ENCODE results near the gene STH.
"Not testable (repeated sequence)": the region's sequence is repeated elsewhere in the genome, so short reads cannot be mapped to it uniquely, and the experiment has no call there.

The STH gene

GRCh38 chr17:46008591-46008990, 9.5 kb downstream of the STH start:
- no peak for FAIRE-seq

DNA sequence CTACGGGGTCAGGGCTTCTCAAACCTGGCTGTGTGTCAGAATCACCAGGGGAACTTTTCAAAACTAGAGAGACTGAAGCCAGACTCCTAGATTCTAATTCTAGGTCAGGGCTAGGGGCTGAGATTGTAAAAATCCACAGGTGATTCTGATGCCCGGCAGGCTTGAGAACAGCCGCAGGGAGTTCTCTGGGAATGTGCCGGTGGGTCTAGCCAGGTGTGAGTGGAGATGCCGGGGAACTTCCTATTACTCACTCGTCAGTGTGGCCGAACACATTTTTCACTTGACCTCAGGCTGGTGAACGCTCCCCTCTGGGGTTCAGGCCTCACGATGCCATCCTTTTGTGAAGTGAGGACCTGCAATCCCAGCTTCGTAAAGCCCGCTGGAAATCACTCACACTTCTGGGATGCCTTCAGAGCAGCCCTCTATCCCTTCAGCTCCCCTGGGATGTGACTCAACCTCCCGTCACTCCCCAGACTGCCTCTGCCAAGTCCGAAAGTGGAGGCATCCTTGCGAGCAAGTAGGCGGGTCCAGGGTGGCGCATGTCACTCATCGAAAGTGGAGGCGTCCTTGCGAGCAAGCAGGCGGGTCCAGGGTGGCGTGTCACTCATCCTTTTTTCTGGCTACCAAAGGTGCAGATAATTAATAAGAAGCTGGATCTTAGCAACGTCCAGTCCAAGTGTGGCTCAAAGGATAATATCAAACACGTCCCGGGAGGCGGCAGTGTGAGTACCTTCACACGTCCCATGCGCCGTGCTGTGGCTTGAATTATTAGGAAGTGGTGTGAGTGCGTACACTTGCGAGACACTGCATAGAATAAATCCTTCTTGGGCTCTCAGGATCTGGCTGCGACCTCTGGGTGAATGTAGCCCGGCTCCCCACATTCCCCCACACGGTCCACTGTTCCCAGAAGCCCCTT, 10.9 kb downstream of the STH start:
- FAIRE-seq = no peak

GRCh38 chr17:46010597-46011186, 11.6 kb downstream of the STH start:
- FAIRE-seq = no peak

- FAIRE-seq = no peak
These were observed 12.9 kb downstream of the STH start for GRCh38 chr17:46011711-46012505.

DNA sequence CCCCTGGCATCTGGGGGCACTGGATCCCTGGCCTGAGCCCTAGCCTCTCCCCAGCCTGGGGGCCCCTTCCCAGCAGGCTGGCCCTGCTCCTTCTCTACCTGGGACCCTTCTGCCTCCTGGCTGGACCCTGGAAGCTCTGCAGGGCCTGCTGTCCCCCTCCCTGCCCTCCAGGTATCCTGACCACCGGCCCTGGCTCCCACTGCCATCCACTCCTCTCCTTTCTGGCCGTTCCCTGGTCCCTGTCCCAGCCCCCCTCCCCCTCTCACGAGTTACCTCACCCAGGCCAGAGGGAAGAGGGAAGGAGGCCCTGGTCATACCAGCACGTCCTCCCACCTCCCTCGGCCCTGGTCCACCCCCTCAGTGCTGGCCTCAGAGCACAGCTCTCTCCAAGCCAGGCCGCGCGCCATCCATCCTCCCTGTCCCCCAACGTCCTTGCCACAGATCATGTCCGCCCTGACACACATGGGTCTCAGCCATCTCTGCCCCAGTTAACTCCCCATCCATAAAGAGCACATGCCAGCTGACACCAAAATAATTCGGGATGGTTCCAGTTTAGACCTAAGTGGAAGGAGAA, 13.5 kb downstream of the STH start:
- FAIRE-seq = no peak

GRCh38 chr17:46013127-46013501, 14.1 kb downstream of the STH start:
- no peak for FAIRE-seq

- FAIRE-seq = no peak
These were observed 14.6 kb downstream of the STH start for GRCh38 chr17:46013502-46014165.

DNA sequence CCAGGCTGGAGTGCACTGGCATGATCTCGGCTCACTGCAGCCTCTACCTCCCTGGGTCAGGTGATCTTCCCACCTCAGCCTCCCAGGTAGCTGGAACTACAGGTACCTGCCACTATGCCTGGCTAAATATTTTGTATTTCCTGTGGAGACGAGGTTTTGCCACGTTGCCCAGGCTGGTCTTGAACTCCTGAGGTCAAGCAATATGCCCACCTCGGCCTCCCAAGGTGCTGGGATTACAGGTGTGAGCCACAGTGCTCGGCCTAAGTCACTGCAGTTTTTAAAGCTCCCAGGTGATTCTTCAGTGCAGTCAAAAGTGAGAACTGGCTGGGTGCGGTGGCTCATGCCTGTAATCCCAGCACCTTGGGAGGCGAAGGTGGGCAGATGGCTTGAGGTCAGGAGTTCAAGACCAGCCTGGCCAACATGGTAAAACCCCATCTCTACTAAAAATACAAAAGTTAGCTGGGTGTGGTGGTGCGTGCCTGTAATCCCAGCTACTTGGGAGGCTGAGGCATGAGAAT, 20.4 kb downstream of the STH start:
- FAIRE-seq = not testable (repeated sequence)

DNA sequence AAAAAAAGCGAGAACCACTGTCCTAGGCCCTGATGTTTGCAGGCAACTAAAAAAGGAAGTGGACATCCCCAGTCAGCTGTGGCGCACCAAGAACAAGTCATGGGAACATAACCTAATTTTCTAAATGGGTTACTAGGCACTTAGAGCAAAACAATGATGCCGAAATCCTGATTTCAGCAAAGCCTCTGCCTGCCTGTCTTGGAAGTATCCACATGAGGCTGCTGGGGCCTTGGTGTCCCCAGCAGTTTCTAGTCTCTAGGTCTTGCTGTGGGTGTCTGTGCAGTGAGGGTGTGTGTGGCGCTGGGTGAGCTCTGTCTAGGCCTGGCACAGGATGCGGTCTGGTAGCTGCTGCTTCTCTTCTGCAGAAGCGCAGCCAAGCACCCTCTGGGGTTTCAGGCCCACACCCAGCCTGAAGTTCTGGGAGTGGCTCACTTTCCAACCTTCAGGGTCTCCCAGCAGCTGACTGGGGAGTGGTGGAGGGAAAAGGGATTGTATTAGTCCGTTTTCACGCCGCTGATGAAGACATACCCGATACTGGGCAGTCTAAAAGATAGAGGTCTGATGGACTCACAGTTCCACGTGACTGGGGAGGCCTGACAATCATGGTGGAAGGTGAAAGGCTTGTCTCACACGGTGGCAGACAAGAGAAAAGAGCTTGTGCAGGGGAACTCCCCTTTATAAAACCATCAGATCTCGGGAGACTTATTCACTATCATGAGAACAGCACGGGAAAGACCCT, 21.1 kb downstream of the STH start:
- FAIRE-seq = no peak

GRCh38 chr17:46020998-46021397, 21.9 kb downstream of the STH start:
- FAIRE-seq = no peak

DNA sequence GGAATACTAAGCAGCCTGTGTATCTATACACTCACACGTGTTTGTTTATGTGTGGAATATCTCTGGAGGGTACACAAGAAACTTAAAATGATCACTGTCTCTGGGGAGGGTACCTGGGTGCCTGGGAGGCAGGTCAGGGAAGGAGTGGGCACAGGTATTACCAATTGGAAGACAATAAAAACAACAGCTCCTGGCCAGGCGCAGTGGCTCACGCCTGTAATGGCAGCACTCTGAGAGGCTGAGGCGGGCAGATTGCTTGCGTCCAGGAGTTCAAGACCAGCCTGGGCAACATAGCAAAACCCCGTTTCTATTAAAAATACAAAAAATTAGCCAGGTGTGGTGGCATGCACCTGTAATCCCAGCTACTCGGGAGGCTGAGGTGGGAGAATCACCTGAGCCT, 24.3 kb downstream of the STH start:
- FAIRE-seq = not testable (repeated sequence)

GRCh38 chr17:46023783-46024388, 24.8 kb downstream of the STH start:
- no peak for FAIRE-seq

- no peak for FAIRE-seq
These were observed 25.5 kb downstream of the STH start for GRCh38 chr17:46024590-46024989.

DNA sequence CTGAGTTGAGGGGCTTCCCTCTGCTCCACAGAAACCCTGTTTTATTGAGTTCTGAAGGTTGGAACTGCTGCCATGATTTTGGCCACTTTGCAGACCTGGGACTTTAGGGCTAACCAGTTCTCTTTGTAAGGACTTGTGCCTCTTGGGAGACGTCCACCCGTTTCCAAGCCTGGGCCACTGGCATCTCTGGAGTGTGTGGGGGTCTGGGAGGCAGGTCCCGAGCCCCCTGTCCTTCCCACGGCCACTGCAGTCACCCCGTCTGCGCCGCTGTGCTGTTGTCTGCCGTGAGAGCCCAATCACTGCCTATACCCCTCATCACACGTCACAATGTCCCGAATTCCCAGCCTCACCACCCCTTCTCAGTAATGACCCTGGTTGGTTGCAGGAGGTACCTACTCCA, 26.0 kb downstream of the STH start:
- no peak for FAIRE-seq

GRCh38 chr17:46025510-46026165, 26.6 kb downstream of the STH start:
- no peak for FAIRE-seq

GRCh38 chr17:46026166-46027047, 27.4 kb downstream of the STH start:
- FAIRE-seq = no peak

- FAIRE-seq = no peak
These were observed 28.3 kb downstream of the STH start for GRCh38 chr17:46027048-46027975.

- no peak for FAIRE-seq
These were observed 28.9 kb downstream of the STH start for GRCh38 chr17:46027976-46028325.

GRCh38 chr17:46028374-46028773, 29.3 kb downstream of the STH start:
- no peak for FAIRE-seq

All from G401.6 (cell line).